Natural killer cell treated with Interleukin-12 subunit alpha and Interleukin-12 subunit beta and Interleukin-15 and Interleukin-18, amount 100 ng/mL, for 72 hours (primary cell): Measurements from ENCODE around the gene TIGD3. TPM values are rescaled to one million over a fixed set of nuclear protein-coding genes. Genes with fewer than 3 reads are reported as not detected.

ENCODE experiments used
- ATAC-seq, 2 donors: fragments of 150-1000 bp; cut with Tn5 transposase in 1 of 2; sonication (Bioruptor Pico), chemical (Tn5 transposase) in 1 of 2; 2 replicates each; pipeline ENCODE4 v1.10.0; 2021
- DNase-seq: peaks from one replicate; pipeline ENCODE4 v3.0.0; 2022; ENCODE audit warnings: low spot score
- H3K27ac Mint-ChIP-seq, 2 donors: 1 replicate in 1 of 2; 2 replicates in 1 of 2; pipeline ENCODE4 v1.8.0; 2022; ENCODE audit warnings: mixed read lengths in 2 of 2, mild to moderate bottlenecking in 1 of 2, moderate library complexity in 1 of 2
- H3K27me3 Mint-ChIP-seq, 2 donors: 1 replicate in 1 of 2; 2 replicates in 1 of 2; pipeline ENCODE4 v1.8.0; 2022; ENCODE audit warnings: mixed read lengths in 2 of 2
- H3K36me3 Mint-ChIP-seq: one replicate; pipeline ENCODE4 v1.8.0; 2022; ENCODE audit warnings: mixed read lengths
- H3K4me1 Mint-ChIP-seq, 2 donors: 1 replicate in 1 of 2; 2 replicates in 1 of 2; pipeline ENCODE4 v1.8.0; 2022; ENCODE audit warnings: low read depth in 2 of 2, mixed read lengths in 2 of 2, mild to moderate bottlenecking in 1 of 2
- H3K4me3 Mint-ChIP-seq: one replicate; pipeline ENCODE4 v1.8.0; 2022; ENCODE audit warnings: mixed read lengths
- H3K9me3 Mint-ChIP-seq: 2 replicates; pipeline ENCODE4 v1.8.0; 2022; ENCODE audit warnings: mixed read lengths
- total RNA-seq, 2 donors: library from RNA; stranded (reverse); gene quantifications; one replicate each; pipeline ENCODE4 v1.2.3, GENCODE V29; 2022

The TIGD3 gene
- total RNA-seq, 2 donors from 2014 or later, result 0.59 to 1.3 TPM

DNA sequence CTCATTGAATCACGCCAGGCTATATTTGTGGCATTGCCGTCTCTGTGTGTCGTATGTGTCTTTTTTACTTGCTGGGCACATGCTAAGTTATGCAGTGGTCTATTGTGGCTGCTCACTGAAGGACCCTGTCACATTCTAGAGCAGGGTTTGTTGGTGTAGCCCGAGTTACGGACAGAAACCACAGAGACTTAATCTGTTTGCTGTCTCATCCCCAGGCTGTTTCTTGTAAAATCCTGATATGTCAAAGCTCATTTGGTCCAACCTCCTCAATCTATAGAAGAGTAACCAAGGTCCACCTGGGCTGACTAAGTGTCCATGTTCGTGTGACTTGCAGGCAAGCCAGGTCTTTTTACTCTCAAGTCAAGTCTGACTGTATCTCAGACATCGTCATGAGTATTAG is 15.9 kb upstream of the TIGD3 start:
- Mint-ChIP-seq H3K4me3 (no peak overlapping the region), H3K27ac (no peak overlapping the region), H3K36me3 (peaks cover 19% of the 10 kb centered on the region), H3K27me3 (no peaks in the 10 kb centered on the region), H3K4me1 (peaks cover 29 to 32% of the 10 kb centered on the region in 2 donors), H3K9me3 (no peaks in the 10 kb centered on the region)
- no peak for ATAC-seq
- DNase-seq, result no peak

DNA sequence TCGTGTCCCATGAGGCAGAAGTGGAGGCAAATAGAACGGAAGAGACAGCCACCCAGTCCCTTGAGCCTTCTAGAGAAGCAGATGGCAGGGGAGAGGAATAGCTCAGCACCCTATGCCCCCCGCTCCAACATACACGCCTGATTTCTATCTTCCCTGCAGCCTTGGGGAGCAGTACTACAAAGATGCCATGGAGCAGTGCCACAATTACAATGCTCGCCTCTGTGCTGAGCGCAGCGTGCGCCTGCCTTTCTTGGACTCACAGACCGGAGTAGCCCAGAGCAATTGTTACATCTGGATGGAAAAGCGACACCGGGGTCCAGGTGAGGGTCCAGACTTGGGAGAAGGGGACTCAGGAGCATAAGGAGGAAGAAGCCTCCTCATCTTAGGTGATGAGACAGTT is 14.3 kb upstream of the TIGD3 start:
- no peak overlapping the region for H3K4me3 Mint-ChIP-seq
- peaks cover 27% of the 10 kb centered on the region for H3K36me3 Mint-ChIP-seq
- peaks cover 22 to 25% of the 10 kb centered on the region in 2 donors for H3K4me1 Mint-ChIP-seq
- no peak for DNase-seq
- peak overlapping the region in 1 of 2 donors; percentile 55 for H3K27ac Mint-ChIP-seq
- no peaks in the 10 kb centered on the region for H3K9me3 Mint-ChIP-seq
- no peaks in the 10 kb centered on the region for H3K27me3 Mint-ChIP-seq
- ATAC-seq, result no peak

DNA sequence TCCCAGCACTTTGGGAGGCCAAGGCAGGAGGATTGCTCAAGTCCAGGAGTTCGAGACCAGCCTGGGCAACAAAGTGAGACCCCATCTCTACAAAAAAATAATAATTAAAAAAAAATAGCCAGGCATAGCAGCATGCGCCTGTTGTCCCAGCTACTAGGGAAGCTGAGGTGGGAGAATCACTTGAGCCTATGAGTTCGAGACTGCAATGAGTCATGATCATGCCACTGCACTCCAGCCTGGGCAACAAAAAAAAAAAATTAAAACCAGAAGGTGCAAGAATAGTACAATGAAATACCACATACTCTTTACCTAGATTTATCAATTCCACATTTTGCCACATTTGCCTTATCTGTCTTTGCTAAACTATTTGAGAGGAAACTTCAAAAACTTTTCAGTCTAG is 12.7 kb upstream of the TIGD3 start:
- Mint-ChIP-seq H3K27me3 (no peaks in the 10 kb centered on the region), H3K4me3 (no peak overlapping the region), H3K36me3 (peaks cover 35% of the 10 kb centered on the region), H3K27ac (no peak overlapping the region), H3K4me1 (peaks cover 17 to 22% of the 10 kb centered on the region in 2 donors), H3K9me3 (no peaks in the 10 kb centered on the region)
- no peak for DNase-seq
- no peak for ATAC-seq

DNA sequence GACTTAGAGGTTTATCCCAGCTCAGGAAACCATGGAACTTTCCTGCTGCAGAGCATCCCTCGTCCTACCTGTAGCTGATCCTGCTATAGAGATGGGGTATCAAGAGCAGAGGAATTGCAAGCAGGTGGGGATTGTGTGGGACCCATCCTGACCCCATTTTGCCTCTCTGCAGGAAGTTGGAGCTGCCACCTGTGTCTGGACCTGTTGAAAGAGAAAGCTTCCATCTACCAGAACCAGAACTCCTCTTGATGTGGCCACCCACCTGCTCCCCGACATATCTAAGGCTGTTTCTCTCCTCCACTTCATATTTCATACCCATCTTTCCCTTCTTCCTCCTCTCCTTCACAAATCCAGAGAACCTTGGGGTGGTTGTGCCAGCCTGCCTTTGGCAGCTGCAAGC is 3.0 kb upstream of the TIGD3 start:
- no peaks in the 10 kb centered on the region for H3K27me3 Mint-ChIP-seq
- H3K4me3 Mint-ChIP-seq, result no peak overlapping the region
- H3K4me1 Mint-ChIP-seq, result peaks cover 15 to 18% of the 10 kb centered on the region in 2 donors
- peak overlapping the region in 1 of 2 donors; percentile 5 for H3K27ac Mint-ChIP-seq
- no peaks in the 10 kb centered on the region for H3K9me3 Mint-ChIP-seq
- peaks cover 14% of the 10 kb centered on the region for H3K36me3 Mint-ChIP-seq
- ATAC-seq, result no peak
- DNase-seq, result no peak

DNA sequence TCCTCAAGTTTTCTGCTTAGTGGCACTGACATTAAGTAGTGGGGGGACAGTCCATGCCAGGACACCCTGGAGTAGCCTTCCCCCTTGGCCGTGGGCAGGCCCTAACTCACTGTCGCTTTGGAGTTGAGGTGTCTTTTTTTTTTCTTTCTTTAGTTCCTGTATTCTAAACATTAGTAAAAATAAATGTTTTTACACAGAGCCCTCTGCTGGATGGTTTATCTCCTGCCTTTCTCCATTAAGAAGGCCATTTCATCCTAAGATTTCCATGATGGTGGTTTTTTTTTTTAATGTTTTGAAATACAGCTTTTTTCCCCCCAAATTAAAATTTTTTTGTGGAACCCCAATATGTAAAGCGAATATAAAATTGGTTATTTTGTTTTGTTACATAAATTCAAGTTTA is 1.8 kb upstream of the TIGD3 start:
- Mint-ChIP-seq H3K36me3 (peaks cover 11% of the 10 kb centered on the region), H3K4me3 (no peak overlapping the region), H3K4me1 (peaks cover 14 to 18% of the 10 kb centered on the region in 2 donors), H3K9me3 (no peaks in the 10 kb centered on the region), H3K27ac (no peak overlapping the region), H3K27me3 (no peaks in the 10 kb centered on the region)
- no peak for DNase-seq
- ATAC-seq, result no peak

DNA sequence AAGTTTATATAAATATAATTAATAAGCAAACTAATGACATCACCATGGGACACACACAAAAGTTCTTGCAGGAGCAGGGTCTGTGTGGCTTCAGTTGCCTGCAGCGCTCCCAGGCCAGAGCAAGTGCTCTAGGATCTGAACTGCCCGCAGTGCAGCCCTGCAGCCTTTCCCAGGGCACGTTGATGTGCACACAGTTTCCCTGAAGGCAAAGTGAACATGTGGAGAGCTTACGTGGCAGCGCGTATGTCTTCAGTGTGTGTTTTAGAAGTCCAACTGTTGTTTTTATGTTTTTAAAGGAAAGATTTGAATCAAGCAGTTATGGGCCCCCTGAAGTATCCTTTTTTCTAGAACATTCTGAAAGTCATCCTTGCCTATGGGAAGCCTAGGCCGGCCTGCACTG is 1.2 kb upstream of the TIGD3 start:
- no peaks in the 10 kb centered on the region for H3K27me3 Mint-ChIP-seq
- H3K27ac Mint-ChIP-seq, result peak overlapping the region; percentile 71 to 85
- no peaks in the 10 kb centered on the region for H3K9me3 Mint-ChIP-seq
- peaks cover 14 to 18% of the 10 kb centered on the region in 2 donors for H3K4me1 Mint-ChIP-seq
- H3K36me3 Mint-ChIP-seq, result peaks cover 11% of the 10 kb centered on the region
- H3K4me3 Mint-ChIP-seq, result peak overlapping the region; percentile 75
- ATAC-seq (no peak), DNase-seq (no peak)

DNA sequence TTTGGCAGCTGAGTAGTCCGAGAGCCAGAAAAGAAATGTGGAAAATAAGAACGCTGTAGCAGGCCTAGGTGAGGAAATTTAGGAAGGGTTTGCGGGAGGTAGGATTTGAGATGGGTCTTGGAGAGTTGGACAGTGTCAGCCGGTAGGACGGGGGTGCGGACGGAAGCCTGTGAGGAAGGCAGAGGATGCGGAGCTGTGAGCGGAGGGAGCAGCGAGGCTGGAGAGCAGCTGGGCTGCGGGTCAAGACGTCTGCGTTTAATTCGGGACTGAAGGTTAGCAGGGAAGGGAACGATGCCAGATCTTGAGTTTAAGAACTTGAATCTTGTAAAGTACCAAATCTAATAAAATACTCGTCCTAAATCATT is 669 bp upstream of the TIGD3 start:
- peak overlapping the region; percentile 75 for H3K4me3 Mint-ChIP-seq
- no peak for DNase-seq
- no peaks in the 10 kb centered on the region for H3K27me3 Mint-ChIP-seq
- no peak for ATAC-seq
- peaks cover 14 to 18% of the 10 kb centered on the region in 2 donors for H3K4me1 Mint-ChIP-seq
- peaks cover 8% of the 10 kb centered on the region for H3K36me3 Mint-ChIP-seq
- no peaks in the 10 kb centered on the region for H3K9me3 Mint-ChIP-seq
- peak overlapping the region; percentile 71 to 85 for H3K27ac Mint-ChIP-seq

DNA sequence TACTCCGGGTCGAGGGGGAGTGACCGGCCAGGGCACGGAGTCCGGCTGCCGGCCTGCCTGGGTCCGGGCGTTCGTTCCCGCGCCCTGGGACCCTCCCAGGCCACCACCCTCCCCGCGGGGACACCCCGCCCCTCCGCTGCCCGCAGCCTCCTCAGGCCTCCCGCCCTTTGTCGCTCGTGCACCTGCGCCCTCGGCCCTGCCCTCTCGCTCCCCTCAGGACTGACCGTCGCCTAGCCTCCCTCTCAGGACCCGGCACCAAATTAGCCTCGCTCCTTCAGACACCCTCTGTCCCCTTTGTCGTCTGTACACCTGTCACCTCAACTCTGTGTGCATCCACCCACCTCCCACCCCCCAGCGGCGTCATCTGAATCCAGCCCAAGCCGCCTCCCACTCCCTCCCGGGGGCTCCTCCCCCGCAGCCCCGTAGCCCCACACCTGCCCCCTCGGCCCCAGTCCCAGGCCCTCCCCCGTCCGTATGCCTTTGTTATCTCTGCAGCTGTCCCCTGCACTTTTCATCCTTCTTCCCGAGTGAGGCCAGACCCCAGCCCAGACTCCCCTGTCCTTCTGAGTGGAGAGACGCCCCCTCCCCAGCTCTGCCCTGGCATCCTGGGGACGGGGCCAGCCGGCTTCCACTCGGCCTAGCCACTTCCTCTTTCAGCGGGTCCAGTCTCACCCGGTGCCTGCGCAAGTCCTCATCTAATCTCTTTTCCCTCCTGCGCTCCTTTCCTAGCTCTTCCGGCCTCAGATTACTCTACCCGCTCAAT is 643 bp downstream of the TIGD3 start:
- H3K27ac Mint-ChIP-seq, result peak overlapping the region; percentile 16 to 55
- peaks cover 14 to 18% of the 10 kb centered on the region in 2 donors for H3K4me1 Mint-ChIP-seq
- H3K9me3 Mint-ChIP-seq, result no peaks in the 10 kb centered on the region

DNA sequence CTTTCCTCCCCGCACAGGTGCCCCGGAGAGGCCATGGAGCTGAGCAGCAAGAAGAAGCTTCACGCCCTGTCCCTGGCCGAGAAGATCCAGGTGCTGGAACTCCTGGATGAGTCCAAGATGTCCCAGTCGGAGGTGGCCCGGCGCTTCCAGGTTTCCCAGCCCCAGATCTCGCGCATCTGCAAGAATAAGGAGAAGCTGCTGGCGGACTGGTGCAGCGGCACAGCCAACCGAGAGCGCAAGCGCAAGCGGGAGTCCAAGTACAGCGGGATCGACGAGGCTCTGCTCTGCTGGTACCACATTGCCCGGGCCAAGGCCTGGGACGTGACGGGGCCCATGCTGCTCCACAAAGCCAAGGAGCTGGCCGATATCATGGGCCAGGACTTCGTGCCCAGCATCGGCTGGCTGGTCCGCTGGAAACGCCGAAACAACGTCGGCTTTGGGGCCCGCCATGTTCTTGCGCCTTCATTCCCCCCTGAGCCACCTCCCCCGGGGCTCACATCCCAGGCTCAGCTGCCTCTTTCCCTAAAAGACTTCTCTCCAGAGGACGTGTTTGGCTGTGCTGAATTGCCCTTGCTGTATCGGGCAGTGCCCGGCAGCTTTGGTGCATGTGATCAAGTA is 1.3 kb downstream of the TIGD3 start:
- peak overlapping the region; percentile 86 for H3K4me3 Mint-ChIP-seq
- peaks cover 6% of the 10 kb centered on the region for H3K36me3 Mint-ChIP-seq
- DNase-seq (no peak), ATAC-seq (no peak)
- H3K27me3 Mint-ChIP-seq, result no peaks in the 10 kb centered on the region
- no peaks in the 10 kb centered on the region for H3K9me3 Mint-ChIP-seq
- peaks cover 14 to 18% of the 10 kb centered on the region in 2 donors for H3K4me1 Mint-ChIP-seq
- H3K27ac Mint-ChIP-seq, result peak overlapping the region; percentile 16 to 55

More for the DNA sequence above, 643 bp downstream of the TIGD3 start:
- DNase-seq, result no peak
- peak; percentile 1 to 44 for ATAC-seq
- H3K4me3 Mint-ChIP-seq, result peak overlapping the region; percentile 86
- peaks cover 6% of the 10 kb centered on the region for H3K36me3 Mint-ChIP-seq
- H3K27me3 Mint-ChIP-seq, result no peaks in the 10 kb centered on the region

DNA sequence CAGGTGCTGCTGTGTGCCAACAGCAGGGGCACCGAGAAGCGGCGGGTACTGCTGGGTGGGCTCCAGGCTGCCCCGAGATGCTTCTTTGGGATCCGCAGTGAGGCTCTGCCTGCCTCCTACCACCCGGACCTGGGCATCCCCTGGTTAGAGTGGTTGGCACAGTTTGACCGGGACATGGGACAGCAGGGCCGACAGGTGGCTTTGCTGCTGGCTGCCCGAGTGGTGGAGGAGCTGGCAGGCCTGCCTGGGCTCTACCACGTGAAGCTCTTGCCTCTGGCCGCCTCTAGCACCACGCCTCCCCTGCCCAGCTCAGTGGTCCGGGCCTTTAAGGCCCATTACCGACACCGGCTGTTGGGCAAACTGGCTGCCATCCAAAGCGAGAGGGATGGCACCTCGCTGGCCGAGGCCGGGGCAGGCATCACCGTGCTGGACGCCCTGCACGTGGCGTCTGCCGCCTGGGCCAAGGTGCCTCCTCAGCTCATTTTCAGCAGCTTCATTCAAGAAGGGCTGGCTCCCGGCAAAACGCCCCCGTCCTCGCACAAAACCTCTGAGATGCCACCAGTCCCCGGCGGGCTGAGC is 1.9 kb downstream of the TIGD3 start:
- H3K4me3 Mint-ChIP-seq, result peak overlapping the region; percentile 71
- no peak overlapping the region for H3K27ac Mint-ChIP-seq
- H3K4me1 Mint-ChIP-seq, result peaks cover 14 to 18% of the 10 kb centered on the region in 2 donors
- DNase-seq (no peak), ATAC-seq (no peak)
- peaks cover 5% of the 10 kb centered on the region for H3K36me3 Mint-ChIP-seq
- no peaks in the 10 kb centered on the region for H3K27me3 Mint-ChIP-seq
- no peaks in the 10 kb centered on the region for H3K9me3 Mint-ChIP-seq

DNA sequence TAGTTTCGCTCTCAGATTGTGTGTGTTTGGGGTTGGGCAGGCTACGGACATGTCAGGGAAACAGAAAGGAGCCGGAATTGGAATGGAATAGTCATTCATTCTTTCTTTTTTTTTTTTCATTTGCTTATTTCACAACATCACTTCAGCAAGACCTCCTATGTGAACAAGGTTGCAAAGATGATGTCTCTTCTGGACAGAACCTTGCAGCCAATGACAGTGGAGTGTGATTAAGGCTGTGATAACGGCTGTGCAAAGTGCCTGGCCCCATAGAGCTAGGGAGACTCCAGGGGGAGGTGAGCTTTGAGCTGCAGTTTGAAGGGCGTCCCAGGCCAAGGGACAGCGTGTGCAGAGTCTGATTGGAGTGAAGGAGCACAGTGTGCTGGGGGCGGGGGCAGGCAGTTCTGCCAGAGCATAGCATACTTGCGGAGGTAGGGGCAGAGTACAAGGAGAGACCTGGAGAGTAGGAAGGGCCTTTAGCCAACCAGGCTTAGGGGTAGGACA is 3.4 kb downstream of the TIGD3 start:
- Mint-ChIP-seq H3K27me3 (no peaks in the 10 kb centered on the region), H3K9me3 (no peaks in the 10 kb centered on the region), H3K36me3 (no peaks in the 10 kb centered on the region), H3K4me3 (no peak overlapping the region), H3K27ac (peak overlapping the region in 1 of 2 donors; percentile 12), H3K4me1 (peaks cover 21 to 28% of the 10 kb centered on the region in 2 donors)
- DNase-seq, result no peak
- ATAC-seq, result no peak

DNA sequence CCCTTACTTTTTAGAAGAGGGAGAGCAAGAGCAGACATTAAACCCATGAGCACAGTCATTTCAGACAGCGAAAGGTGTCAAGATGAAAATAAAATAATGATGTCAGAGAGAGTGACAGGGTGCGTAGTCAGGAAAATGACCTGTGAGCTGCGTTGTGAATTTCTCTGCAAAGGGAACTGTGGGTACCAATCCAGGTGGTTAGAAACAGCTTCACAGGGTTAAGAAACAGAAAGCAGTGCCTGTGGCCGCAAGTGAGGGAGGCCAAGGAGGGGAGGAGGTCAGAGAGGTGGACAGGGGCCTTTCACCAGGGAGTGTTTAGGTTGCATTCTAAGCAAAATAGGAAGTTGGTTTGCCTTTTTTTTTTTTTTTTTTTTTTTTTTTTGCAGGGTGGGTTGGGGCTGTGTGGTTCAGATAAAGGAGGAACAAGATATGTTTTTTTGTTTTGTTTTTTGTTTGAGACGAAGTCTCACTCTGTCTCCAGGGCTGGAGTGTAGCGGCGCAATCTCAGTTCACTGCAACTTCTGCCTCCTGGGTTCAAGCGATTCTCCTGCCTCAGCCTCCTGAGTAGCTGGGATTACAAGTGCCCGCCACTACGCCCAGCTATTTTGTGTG is 7.9 kb downstream of the TIGD3 start:
- peak; percentile 61 to 70 for ATAC-seq
- Mint-ChIP-seq H3K27ac (peak overlapping the region; percentile 9 to 64), H3K9me3 (no peaks in the 10 kb centered on the region)

DNA sequence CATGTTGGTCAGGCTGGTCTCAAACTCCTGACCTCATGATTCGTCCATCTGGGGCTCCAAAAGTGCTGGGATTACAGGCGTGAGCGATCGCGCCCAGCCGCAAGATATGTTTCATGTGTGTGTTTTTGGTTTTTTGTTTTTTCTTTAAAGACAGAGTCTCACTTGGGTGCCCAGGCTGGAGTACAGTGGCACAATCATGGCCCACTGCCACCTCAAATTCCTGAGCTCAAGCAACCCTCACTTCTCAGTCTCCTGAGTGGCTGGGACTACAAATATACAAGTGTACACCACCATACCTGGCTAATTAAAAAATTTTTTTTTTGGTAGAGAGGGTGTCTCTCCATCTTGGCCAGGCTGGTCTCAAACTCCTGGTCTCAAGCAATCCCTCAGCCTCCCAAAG is 8.4 kb downstream of the TIGD3 start:
- ATAC-seq (no peak), DNase-seq (no peak)
- H3K36me3 Mint-ChIP-seq, result no peaks in the 10 kb centered on the region
- H3K4me1 Mint-ChIP-seq, result peaks cover 7 to 10% of the 10 kb centered on the region in 2 donors
- H3K4me3 Mint-ChIP-seq, result no peak overlapping the region
- H3K9me3 Mint-ChIP-seq, result no peaks in the 10 kb centered on the region
- H3K27me3 Mint-ChIP-seq, result no peaks in the 10 kb centered on the region
- H3K27ac Mint-ChIP-seq, result peak overlapping the region in 1 of 2 donors; percentile 64

More for the DNA sequence above, 7.9 kb downstream of the TIGD3 start:
- peak; percentile 25 for DNase-seq
- H3K4me1 Mint-ChIP-seq, result peaks cover 7 to 10% of the 10 kb centered on the region in 2 donors
- H3K36me3 Mint-ChIP-seq, result no peaks in the 10 kb centered on the region
- H3K27me3 Mint-ChIP-seq, result no peaks in the 10 kb centered on the region
- peak overlapping the region; percentile 36 for H3K4me3 Mint-ChIP-seq
